GM23248 (cell line): ENCODE measurements around the gene NBPF11.
"Not testable (repeated sequence)": the region's sequence is repeated elsewhere in the genome, so short reads cannot be mapped to it uniquely, and the experiment has no call there.

Experiments used
- EZH2 ChIP-seq: fragments of 200-600 bp; sonication (generic); IDR thresholded peaks from 2 replicates; pipeline ENCODE4 v1.6.1; 2018; ENCODE audit warnings: antibody characterized with exemption, mild to moderate bottlenecking; ENCODE audit not compliant: insufficient read depth, poor library complexity, severe bottlenecking
- EZH2phosphoT487 ChIP-seq: fragments of 200-600 bp; sonication (generic); IDR thresholded peaks from 2 replicates; pipeline ENCODE4 v1.6.1; 2018; ENCODE audit warnings: antibody characterized with exemption, moderate library complexity, mild to moderate bottlenecking, low read depth; ENCODE audit not compliant: insufficient read depth

- not testable (repeated sequence) for TF ChIP-seq EZH2, EZH2phosphoT487
Observed at GRCh38 chr1:148147052-148147838, 4.8 kb downstream of the NBPF11 start.
